Activated CD8-positive, alpha-beta memory T cell treated with anti-CD3 and anti-CD28 coated beads for 36 hours (primary cell): ENCODE data around the gene RAB11FIP4. TPM values are rescaled to one million over a fixed set of nuclear protein-coding genes. Genes with fewer than 3 reads are reported as not detected.

ENCODE experiments used
- CTCF ChIA-PET: fragments of 350-600 bp; sonication (Branson Sonifier 250); formaldehyde crosslinking; loops from one replicate; lab custom pipeline; 2021; ENCODE audit warnings: antibody characterized with exemption; lab: Charles Lee
- POLR2A ChIA-PET: fragments of 350-600 bp; sonication (Branson Sonifier 250); formaldehyde crosslinking; loops from one replicate; lab custom pipeline; 2021; ENCODE audit warnings: antibody characterized with exemption; lab: Charles Lee
- total RNA-seq, 2 experiments: library from RNA; stranded (reverse); gene quantifications; one replicate each; pipeline ENCODE4 v1.2.3, GENCODE V29; 2021

The RAB11FIP4 gene
- total RNA-seq, 2 experiments from 2014 or later: 14.8 to 17.8 TPM

DNA sequence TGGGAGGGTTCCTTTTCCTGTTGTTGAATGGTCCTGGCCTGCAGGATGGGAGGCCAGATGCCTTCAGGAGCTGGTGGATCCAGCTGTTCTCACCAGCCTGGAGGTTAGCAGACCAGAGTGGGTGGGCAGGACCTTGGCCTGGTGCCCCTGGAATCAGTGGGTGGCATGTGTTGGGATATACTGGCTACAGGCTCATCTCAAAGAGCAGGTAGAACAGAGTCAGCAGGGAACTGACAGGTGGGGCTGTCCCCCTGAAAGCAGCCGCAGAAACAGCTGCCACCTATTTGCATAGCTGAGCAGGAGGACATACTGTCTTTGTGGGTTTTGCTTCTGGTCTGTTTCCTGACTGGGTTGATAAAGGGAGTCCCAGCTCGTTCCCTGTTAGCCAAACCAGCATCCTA lies 144.1 kb downstream of the RAB11FIP4 start:
- ChIA-PET POLR2A (no interaction called here), CTCF (interaction anchor here (1.1 to 1.9 kb wide), 2 partner anchors 11 to 98 kb away, joined by 3 to 6 read pairs; no protein-coding TSS in a partner anchor)

DNA sequence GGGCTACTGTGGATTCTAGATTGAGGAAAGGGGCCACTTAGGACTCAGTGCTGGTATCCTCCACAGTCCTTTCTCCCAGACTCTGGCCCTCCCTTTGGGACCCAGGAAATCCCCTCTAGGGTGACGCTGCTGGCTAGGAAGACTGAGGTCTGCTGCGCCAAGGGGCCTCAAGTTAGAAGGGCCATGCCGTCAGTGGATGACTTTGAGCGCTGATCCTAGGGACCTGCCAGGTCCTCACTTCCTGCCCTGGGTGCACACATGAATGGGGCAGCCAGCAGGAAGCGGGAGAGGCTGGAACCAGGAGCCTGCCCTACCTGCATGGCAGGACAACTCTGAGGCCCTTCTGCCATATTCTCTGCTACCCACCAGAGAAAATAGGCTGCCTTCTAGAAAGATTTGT lies 145.0 kb downstream of the RAB11FIP4 start:
- POLR2A ChIA-PET: no interaction called here
- CTCF ChIA-PET: interaction anchor here (1.4 kb wide), 1 partner anchor 99 kb away, joined by 3 read pairs; no protein-coding TSS in a partner anchor

DNA sequence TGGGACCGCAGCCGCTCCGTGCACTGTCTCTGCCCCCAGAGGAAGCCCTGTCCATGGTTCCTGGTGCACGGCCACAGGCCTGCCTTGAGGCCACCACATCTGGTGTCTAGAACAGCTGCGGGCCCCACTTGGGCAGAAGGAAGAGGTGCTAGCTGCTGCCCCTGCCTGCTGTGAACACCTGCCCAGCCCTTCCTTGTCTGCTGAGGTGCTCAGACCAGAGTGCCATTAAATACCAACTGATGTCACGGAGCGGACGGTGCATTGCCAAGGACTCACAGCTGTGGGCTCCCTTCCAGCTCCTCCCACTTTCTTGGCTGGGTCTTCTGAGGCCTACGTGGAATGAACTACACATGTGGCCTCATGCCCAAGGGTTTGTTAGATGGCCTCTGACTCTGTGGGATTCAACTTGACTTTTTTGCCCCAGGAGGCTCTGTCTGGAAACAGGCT lies 146.1 kb downstream of the RAB11FIP4 start:
- CTCF ChIA-PET: interaction anchor here (0.6 to 1.4 kb wide), 3 partner anchors 13 to 100 kb away, joined by 3 read pairs; no protein-coding TSS in a partner anchor
- POLR2A ChIA-PET: no interaction called here

DNA sequence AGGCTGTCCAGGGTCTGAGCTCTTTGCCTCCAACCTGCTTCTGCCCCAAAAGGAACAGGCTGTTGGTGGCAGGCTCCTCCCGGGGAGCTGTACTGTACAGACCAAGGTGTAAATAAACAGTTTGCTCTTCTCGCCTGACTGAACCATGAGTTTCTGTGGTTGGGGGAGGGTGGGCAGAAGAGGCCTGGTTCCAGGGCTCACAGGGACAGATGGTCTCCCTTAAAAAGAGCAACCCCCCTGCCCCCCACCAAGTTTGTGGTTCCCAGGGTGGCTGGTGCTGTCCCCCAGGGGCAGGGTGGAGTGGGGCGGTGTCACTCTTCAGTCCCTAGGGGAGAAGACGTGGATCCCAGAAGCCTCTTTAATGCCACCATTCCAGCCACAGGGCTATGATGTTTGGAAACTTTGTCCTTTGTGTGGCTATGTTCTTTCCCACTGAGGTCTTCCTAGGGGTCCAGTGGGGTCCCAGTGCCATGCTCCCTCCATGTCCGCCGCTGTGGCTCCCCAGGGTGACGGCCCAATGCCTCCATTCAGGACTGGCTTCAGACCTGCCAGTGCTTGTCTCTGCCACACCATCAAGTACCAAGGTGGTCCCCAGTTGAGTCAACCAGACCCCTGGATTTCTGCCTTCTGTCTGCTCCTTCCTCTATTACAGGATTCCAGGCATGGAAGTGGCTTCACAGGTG lies 146.7 kb downstream of the RAB11FIP4 start:
- ChIA-PET CTCF (interaction anchor here (0.6 to 1.4 kb wide), 2 partner anchors 31 to 101 kb away, joined by 3 read pairs; no protein-coding TSS in a partner anchor), POLR2A (no interaction called here)

DNA sequence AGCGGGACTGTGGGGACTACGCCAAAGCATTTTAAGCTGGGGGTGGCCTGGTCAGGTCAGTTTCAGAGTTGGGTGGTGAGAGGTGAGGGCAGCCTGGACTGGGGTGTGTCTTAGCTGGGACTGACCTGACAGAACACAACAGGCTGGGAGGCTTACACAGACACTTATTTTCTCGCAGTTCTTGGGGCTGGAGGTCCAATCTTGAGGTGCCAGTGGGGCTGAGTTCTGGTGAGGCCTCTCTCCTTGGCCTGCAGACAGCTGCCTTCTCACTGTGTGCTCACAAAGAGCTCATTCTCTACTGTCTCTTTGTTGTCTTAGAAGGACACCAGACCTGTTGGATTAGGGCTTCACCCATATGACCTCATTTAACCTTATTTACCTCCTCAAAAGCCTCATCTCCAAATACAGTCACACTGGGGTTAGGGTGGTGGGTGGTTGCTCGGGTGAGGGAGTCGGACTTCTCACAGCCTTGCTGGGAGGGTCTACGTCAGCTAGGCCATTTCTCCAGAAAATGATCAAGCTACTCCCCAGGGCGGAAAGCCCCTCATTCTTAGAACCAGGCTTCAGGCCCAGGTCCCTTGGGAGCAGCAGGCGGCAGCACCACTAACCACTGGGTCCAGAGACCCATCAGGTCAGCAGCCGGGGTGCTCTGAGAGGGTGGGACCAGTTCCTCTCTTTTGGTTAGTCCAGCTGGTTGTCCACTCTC lies 149.3 kb downstream of the RAB11FIP4 start:
- ChIA-PET POLR2A (interaction anchor here (0.6 kb wide), 1 partner anchor 9 kb away, joined by 12 read pairs; no protein-coding TSS in a partner anchor), CTCF (no interaction called here)

DNA sequence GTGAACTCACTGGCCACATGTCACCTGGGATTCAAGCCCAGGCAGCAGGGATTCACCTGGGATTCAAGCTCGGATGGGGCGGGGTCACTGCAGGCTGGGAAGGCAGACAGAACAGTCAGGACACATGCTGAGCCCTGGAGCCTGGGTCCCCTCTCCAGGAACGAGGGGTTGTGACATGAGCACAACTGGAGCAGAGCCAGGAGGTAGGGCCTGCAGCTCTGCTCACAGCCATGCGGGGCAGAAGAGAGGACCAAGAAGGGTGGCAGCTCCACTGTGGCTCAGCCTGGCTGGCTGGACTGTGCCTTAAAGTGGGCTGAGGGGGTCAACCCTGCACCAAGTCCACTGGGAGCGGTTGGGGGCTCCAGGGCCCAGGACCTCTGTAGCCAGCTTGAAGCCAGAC lies 150.1 kb downstream of the RAB11FIP4 start:
- ChIA-PET CTCF (no interaction called here), POLR2A (no interaction called here)

DNA sequence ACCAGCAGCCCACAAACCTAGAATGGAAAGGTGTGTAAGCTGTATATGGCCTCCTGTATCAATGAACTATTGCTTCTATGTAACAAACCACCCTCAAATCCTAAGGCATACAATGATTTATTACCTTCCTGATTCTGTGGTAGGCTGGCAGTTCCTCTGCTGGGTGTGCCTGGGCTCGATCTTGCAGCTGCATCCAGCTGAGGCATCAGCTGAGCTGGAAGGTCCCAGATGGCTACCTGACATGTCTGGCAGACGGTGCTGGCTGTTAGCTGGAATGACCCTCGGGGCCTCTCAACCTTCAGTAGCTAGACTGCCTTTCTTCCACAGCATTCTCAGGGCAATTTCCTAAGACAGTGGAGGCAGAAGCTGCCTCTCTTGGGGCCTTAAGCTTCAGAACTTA lies 152.7 kb downstream of the RAB11FIP4 start:
- CTCF ChIA-PET: no interaction called here
- POLR2A ChIA-PET: no interaction called here

DNA sequence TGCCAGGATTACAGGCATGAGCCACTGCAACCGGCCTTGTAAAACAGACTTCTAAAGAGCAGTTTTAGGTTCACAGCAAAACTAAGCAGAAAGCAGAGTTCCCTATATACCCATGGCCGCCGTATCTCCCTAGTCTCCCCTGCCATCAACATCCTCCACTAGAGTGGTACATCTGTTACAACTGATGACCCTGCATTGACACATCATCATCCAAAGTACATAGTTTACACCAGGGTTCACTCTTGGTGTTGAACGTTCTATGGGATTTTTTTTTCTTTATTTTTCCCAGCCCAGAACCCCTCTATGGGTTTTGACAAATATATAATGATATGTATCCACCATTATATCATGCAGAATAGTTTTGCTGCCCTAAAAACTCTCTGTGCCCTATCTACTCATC lies 155.2 kb downstream of the RAB11FIP4 start:
- ChIA-PET CTCF (no interaction called here), POLR2A (no interaction called here)

DNA sequence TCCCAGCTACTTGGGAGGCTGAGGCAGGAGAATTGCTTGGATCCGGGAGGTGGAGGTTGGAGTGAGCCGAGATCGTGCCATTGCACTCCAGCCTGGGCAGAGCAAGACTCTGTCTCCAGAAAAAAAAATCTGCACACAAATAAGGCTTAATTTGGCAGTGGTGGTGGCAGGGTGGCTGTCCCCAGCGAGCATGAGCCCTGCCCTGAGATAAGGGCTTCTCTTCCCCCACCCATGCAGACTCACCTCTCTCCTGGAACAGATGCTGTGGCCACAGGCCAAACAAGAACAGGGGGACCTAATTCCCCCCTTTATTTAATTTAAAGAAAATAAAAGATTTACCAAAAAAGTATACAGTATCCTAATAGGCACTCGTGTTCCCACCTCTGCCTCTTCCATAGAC lies 157.2 kb downstream of the RAB11FIP4 start:
- ChIA-PET POLR2A (no interaction called here), CTCF (no interaction called here)

DNA sequence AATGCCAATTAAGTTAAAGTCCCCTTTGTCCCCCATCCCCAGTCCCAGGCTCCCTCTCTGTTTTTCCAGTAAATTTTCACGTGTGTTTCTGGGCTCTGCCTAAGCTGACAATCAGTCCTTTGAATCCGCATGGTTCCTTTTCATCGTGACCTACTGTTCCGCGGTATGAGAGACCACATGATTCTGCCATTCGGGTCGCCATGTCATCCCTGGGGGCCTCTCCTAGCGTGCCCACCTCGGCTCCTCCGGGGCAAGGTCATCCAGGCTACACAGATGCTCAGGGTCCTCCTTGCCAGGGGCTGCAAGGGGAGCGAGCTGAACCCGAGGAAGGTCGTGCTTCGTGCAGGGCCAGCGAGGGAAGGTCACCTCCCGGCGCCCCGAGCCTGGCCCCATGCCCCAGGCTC lies 157.6 kb downstream of the RAB11FIP4 start:
- ChIA-PET POLR2A (interaction anchor here (0.9 kb wide), 1 partner anchor 55 kb away, joined by 7 read pairs; no protein-coding TSS in a partner anchor), CTCF (interaction anchor here (0.8 kb wide), 1 partner anchor 352 kb away, joined by 3 read pairs; the partner anchor contains the start of gene UTP6)

DNA sequence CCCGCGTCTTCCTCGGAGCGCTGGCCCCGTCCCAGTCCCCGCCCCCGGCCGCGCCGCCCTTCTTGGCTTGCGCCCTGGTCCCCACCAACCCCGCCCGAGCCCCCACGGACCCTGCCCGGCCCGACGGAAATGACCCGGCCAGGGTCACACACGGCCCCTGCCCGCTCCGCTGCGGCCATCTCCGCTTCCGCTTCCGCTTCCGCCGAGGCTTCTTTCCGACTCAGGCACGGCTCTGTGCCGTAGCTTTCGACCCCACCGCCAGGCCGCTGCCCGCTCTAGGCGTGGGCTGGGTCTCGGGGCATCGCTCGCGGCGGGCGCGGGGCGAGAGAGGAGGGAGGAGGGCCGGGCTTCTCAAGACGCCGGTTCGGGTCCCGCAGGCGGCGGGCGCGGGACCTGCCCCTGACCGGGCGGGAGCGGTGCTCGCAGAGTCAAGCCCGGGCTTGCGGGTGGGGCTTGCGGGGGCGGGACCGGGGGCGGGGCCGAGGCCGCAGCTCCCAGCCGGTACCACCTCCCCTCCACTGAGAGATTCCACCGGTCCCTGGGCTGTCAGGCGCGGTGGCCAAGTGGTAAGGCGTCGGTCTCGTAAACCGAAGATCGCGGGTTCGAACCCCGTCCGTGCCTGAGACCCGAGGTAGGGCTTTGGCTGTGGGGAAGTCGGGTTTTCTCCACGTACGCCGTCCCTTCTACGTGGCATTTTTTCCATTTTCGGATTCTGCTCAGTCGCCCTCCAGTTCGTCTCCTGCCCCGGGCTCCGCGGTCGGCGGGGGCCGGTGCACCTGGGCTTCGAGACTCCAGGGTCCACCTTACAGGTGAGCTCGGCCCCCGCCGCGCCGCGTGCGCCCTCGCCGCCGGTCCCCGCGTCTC lies 158.3 kb downstream of the RAB11FIP4 start:
- POLR2A ChIA-PET: interaction anchor here (0.6 to 0.9 kb wide), 3 partner anchors 9 to 57 kb away, joined by 3 to 12 read pairs (median 7); no protein-coding TSS in a partner anchor
- CTCF ChIA-PET: interaction anchor here (0.8 to 1.8 kb wide), 3 partner anchors 41 to 352 kb away, joined by 3 to 4 read pairs (median 4); partner anchors contain the start of gene UTP6

DNA sequence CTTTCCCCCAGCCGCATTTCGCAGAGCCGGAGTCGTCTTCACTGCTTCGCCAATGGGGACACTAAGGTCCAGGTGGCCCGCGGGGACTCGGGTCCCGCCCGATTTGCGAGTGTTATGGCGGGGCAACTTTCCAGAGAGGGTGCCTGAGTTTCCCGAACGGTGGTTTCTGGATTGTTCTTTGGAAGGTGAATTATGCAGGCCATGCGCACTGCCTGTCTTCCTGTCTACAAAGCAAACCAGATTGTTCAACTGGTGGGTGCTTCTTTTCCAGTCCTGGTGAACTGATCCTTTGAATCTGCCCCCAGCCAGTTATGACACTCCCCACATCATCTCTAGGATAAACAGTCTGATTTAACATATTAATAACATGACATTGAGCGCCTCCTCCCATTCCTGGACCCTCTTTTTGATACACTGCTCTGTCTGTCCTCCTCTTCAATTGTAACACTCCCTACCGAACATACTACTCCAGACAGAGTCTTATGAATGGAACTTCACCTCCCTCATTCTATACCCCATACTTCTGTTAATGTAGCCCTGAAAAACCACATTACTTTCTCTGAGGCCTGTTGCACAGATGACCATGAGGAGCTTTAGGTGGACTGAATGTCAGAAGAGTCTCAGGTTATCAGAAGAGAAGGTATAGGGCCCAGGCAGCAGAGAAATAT lies 159.0 kb downstream of the RAB11FIP4 start:
- ChIA-PET CTCF (interaction anchor here (1.3 to 1.8 kb wide), 3 partner anchors 15 to 302 kb away, joined by 3 to 4 read pairs (median 4); no protein-coding TSS in a partner anchor), POLR2A (interaction anchor here (0.6 kb wide), 1 partner anchor 58 kb away, joined by 3 read pairs; no protein-coding TSS in a partner anchor)

DNA sequence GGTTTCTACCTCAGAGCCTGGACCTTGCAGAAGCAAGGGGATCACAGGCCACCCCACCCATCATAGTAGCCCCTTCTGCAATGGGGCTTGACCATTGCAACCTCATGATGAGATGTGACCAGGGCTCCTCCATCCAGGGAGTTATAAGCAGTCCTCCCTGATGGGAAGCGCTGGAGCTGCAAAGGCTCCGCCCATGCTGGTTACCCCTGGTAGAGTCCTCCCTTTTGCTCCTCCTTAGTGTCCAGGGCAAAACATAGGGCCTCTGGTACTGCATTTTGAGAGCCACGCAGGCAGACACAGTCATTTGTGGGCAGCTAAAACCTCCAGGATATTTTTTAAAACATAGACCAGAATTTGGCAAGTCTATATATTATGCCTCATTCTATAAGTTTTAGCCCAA lies 161.1 kb downstream of the RAB11FIP4 start:
- ChIA-PET POLR2A (no interaction called here), CTCF (interaction anchor here (0.6 kb wide), 1 partner anchor 69 kb away, joined by 4 read pairs; no protein-coding TSS in a partner anchor)

DNA sequence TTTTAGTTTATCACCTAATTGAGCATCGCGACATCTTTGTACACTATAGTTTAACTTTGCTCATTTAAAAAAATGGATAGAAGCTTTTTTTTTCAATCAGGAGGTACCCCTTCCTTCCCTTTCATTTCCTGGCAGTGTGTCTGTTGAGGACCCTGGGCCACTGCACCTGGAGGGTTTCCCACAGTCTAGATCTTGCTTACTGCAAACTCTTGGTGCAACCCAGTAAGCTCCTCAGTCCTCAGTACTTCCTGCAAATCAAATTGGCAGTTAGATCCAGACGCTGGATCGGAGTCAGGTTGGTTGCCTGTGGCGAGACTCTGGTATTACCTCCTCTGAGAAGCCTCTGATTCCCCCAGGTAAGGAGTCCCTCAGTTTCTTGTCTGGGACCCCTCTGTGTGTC lies 162.0 kb downstream of the RAB11FIP4 start:
- ChIA-PET CTCF (no interaction called here), POLR2A (no interaction called here)

DNA sequence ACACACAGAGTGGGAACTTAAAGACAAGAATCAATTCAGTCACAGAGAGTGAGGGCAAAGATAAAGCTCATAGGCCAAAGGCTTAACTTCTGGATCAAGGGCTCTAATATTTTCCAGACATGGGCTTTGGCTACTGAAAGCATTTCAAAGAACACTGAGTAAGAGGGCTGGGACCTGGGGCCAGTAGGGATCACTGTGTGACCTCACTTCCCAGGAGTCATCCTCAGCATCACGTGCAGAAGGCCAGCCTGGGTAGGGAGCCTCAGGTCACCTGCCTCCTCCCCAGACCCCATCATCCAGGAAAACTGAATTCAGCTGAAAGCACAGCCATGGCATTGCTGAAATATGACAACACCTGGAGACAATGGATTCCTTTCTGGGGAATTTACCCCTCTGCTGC lies 163.5 kb downstream of the RAB11FIP4 start:
- ChIA-PET POLR2A (interaction anchor here (0.5 kb wide), 1 partner anchor 99 kb away, joined by 3 read pairs; no protein-coding TSS in a partner anchor), CTCF (interaction anchor here (0.9 to 1.5 kb wide), 2 partner anchors 15 to 288 kb away, joined by 3 to 6 read pairs; no protein-coding TSS in a partner anchor)

DNA sequence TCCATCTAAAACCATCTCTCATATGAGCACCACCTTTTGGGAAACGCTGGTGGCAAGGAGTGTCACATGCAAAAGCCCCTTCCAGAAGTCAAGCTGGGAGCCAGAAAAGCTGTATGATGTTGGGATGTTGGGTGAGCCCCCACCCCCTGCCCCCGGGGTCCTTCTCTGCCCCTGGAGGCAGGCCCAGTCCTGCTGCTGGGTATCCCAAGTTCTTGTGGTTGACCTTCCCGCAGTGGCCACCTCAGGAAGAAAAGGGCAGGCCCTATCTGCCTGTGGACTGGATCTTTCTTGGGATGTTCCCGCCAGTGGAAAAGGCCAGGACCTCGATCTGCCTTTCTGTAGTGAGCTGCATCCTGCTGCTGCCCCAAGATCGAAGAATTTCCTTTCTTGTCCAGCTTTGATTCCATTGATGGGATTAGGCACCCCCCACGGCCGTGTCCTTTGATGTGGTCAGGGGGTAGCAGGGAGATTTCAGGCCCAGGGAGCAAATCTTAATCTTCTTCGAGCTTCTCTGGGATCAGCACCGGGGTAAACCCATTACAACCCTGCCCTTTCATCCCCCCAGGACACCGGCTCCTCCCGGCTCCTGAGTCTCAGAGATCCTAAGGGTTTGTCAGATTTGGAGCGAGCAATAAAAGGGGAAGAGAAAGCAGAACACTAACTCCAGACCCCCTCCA lies 165.6 kb downstream of the RAB11FIP4 start:
- CTCF ChIA-PET: interaction anchor here (0.6 to 3.5 kb wide), 2 partner anchors 285 to 313 kb away, joined by 4 to 16 read pairs; no protein-coding TSS in a partner anchor
- POLR2A ChIA-PET: no interaction called here

DNA sequence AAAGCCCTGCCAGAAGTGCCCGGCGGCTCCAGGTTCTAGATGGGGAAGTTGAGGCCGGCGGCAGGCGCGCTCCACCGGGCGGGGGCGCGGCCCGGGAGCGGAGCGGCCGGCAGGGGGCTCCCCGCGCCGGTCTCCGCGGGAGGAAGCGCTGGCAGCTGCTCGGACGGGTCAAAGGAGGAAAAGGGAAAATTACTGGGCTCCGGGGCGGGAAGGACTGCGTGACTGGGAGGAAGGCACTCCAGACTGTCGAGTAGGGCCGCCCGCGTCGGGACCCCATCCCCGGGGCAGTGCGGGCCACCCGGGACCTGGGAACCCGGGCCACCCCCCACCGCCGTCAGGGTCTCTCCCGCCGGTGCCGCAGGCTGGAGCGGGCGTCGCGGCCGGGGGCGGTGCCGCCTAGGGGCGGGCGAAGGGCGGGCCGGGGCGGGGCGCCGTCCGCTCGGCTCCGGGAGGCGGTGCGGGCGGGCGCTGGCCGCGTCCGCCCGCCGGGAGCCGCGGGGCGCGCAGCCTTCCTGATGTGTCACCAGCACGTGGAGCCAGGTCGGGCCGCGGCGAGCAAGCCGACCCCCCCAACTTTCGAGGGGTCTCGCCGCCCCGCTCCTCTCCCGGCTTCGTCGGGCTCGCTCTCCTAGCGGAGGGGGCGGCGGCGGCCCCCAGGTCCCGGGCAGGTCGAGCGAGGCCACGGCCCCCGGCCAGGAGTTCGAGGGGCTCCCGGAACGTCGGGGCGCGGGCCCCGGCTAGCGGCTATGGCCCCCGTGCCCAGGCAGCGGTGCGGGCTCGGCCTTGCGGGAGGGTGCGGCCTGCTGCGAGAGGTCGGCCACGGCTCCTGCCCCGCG lies 167.5 kb downstream of the RAB11FIP4 start:
- CTCF ChIA-PET: interaction anchor here (1.6 to 3.5 kb wide), 2 partner anchors 122 to 283 kb away, joined by 3 to 16 read pairs; no protein-coding TSS in a partner anchor
- POLR2A ChIA-PET: no interaction called here
